Left ventricle myocardium superior (tissue), 1 donor: ENCODE results near the gene TAOK3. TPM values are rescaled to one million over a fixed set of nuclear protein-coding genes. Genes with fewer than 3 reads are reported as not detected.
"Not testable (repeated sequence)": the region's sequence is repeated elsewhere in the genome, so short reads cannot be mapped to it uniquely, and the experiment has no call there.

Experiments
- ATAC-seq: fragments of 200-7000 bp; cut with Tn5 transposase; one replicate; pipeline ENCODE4 v1.9.1; 2020; ENCODE audit warnings: mild to moderate bottlenecking, moderate library complexity
- DNase-seq: peaks from one replicate; pipeline ENCODE4 v3.0.0-alpha.2; 2020
- intact Hi-C: fragments of 100-400 bp; cut with micrococcal nuclease; formaldehyde crosslinking; loops from one replicate; pipeline ENCODE4 v1.11.0; 2022
- long read RNA-seq: library from polyadenylated mRNA; unstranded; transcript quantifications from one replicate; pipeline ENCODE4 v2.0.0, GENCODE V29; 2021
- total RNA-seq: library from RNA; stranded (reverse); fragmentation: NEBNext Ultra II Directional; extraction: Animal tissue kit (Norgen Biotek cat#: 25700); gene quantifications from one replicate; pipeline ENCODE4 v1.2.1, GENCODE V29; 2021
- donor health status: DM: no; HTN: yes; CAD: no; lungs with severe emphysema.

Gene TAOK3
- total RNA-seq: 20.2 TPM
- long read RNA-seq, full-length matches to known transcripts: 16 of 43 reads
- long read RNA-seq, partial matches to known transcripts: 19 of 43 reads
- long read RNA-seq, other reads (novel, unspliced or antisense): 8 of 43 reads

- ATAC-seq: peak; percentile 93
- intact Hi-C loops: no loop called here
- DNase-seq: peak; percentile 99
Measured at GRCh38 chr12:118372541-118373495, at the start of gene TAOK3. TSS of gene TAOK3 (minus strand) at chr12:118372907. CDS start at chr12:118255567, 117,340 bp downstream.

GRCh38 chr12:118420673-118421072 lies 48.0 kb upstream of the TAOK3 start:
- no peak for DNase-seq
- intact Hi-C loops: no loop called here
- no peak for ATAC-seq

GRCh38 chr12:118418385-118419057 lies 45.8 kb upstream of the TAOK3 start:
- ATAC-seq (no peak), DNase-seq (no peak)
- intact Hi-C loops: no loop called here

- no peak for ATAC-seq
- intact Hi-C loops: no loop called here
- no peak for DNase-seq
Measured at GRCh38 chr12:118417942-118418341, 45.2 kb upstream of the TAOK3 start.

- DNase-seq (no peak), ATAC-seq (no peak)
- intact Hi-C loops: no loop called here
Measured at GRCh38 chr12:118409834-118410233, 37.1 kb upstream of the TAOK3 start.

GRCh38 chr12:118408241-118408640 lies 35.5 kb upstream of the TAOK3 start:
- intact Hi-C loops, DNase-seq, ATAC-seq: not testable (repeated sequence)

GRCh38 chr12:118404876-118405521 lies 32.3 kb upstream of the TAOK3 start:
- peak; percentile 45 for DNase-seq
- ATAC-seq: peak; percentile 47
- intact Hi-C loops: no loop called here

GRCh38 chr12:118402251-118402650 lies 29.5 kb upstream of the TAOK3 start:
- intact Hi-C loops: no loop called here
- DNase-seq: no peak
- ATAC-seq: peak; percentile 32

GRCh38 chr12:118398940-118399339 lies 26.2 kb upstream of the TAOK3 start:
- DNase-seq (no peak), ATAC-seq (no peak)
- intact Hi-C loops: no loop called here

GRCh38 chr12:118398524-118398923 lies 25.8 kb upstream of the TAOK3 start:
- DNase-seq (no peak), ATAC-seq (no peak)
- intact Hi-C loops: no loop called here

GRCh38 chr12:118397708-118398440 lies 25.2 kb upstream of the TAOK3 start:
- no peak for DNase-seq
- intact Hi-C loops: no loop called here
- ATAC-seq: peak; percentile 85

- DNase-seq (no peak), ATAC-seq (no peak)
- intact Hi-C loops: no loop called here
Measured at GRCh38 chr12:118391836-118392235, 19.1 kb upstream of the TAOK3 start.

- ATAC-seq: peak; percentile 57
- intact Hi-C loops: no loop called here
- DNase-seq: no peak
Measured at GRCh38 chr12:118391424-118391823, 18.7 kb upstream of the TAOK3 start.

GRCh38 chr12:118377884-118378470 lies 5.3 kb upstream of the TAOK3 start:
- ATAC-seq (no peak), DNase-seq (peak; percentile 66)
- intact Hi-C loops: loop anchor here (5.0 kb wide), 1 partner anchor 196 kb away; no protein-coding TSS in a partner anchor

- ATAC-seq (no peak), DNase-seq (no peak)
- intact Hi-C loops: loop anchor here (5.0 kb wide), 1 partner anchor 195 kb away; no protein-coding TSS in a partner anchor
Measured at GRCh38 chr12:118377021-118377883, 4.5 kb upstream of the TAOK3 start.

- peak; percentile 44 for ATAC-seq
- peak; percentile 96 for DNase-seq
- intact Hi-C loops: loop anchor here (5.0 kb wide), 1 partner anchor 194 kb away; no protein-coding TSS in a partner anchor
Measured at GRCh38 chr12:118376089-118377020, 3.6 kb upstream of the TAOK3 start, which contains the start of gene SUDS3. TSS of gene SUDS3 (plus strand) at chr12:118376555. CDS start at chr12:118376692, 137 bp downstream.
